GM19240 (cell line): ENCODE data around the gene ANKH.
A peak's percentile ranks its signal among the peaks of the same experiment; 100 is the strongest.

Experiments used
- DNase-seq: peaks from one replicate; pipeline ENCODE4 v3.0.0; 2011; ENCODE audit warnings: low spot score; ENCODE audit not compliant: insufficient read length

The ANKH gene

DNA sequence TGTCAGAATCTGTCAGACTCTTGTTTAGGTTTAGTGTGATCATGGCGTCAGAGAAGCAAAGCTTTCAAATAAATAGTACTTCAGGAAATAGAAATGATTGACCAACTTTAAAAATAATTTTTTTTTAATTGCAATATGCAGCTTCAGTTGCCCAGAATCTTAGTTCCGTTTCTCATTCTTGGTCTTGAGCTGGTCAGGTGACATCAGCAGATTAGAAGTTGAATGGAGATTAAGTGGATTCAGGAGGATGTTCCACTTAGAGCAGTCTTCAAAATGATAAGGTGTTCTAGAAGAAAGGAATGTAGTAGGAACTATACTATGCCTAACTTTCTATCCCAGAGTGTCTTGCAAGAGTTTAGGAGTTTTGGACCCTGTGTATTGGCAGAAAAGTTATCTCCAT is 176.4 kb downstream of the ANKH start:
- no peak for DNase-seq

DNA sequence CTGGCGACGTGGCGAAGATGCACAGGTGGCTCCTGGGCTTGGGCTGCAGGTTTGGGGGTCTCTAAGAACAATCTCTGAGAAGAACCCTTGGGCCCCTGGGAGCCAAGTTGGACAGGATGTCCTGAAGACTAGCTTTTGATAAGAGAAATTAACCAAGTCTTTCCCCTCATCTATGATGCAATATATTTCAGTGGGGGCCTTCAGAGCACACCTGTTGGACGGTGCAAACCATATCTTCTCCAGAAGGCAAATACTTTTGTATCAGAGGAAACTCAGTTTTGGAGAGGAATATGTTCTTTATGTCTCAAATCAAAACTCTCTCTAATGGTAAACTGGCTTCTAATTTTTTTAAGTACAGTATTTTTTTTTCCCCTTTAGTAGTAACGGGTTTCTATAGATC is 178.5 kb downstream of the ANKH start:
- DNase-seq: no peak

DNA sequence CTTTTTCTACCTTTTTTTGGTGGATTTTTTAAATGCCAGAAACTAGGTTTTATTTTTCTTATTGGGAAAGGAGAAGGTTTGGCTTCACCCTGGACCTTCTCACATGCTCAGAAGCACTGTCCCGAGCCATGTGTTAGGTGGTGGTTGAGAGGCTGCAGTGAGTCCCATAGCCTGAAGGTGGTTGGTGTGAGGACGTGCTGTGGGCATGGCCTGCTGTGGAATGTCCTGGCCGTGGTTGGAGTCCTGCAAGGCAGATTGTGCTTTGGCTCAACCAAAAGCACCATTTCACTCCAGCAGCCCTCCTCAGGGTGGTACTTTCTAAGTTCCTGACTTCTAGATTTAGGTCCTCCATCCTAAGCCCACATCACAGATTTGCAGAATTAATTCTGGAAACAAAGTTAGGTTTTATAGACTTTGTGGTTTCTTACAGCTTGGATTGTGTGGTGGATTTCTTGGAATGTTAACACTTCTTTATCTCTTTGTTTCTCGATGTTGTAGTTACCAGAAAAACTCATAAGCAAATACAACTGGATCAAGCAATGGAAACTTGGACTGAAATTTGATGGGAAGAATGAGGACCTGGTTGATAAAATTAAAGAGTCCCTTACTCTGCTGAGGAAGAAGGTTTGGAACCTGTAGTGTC is 184.4 kb downstream of the ANKH start:
- no peak for DNase-seq

DNA sequence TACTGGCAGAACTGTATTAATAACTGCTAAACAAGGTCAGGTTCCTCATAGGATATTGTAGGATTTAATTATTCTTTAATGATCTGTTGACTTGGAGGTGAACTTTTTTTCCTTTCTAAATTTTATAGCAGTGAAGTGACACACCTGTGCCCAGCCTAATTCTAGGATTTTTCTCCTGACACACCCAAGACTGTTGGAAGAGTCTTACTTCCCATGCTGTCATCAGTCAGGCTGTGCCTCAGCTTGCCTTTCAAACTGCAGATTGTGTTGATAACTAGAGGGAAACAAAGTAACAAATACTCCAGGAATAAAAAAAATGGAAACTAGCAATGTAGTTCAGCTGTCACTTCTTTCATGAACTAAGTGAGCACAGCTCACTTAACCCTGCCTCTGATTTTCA is 185.1 kb downstream of the ANKH start:
- DNase-seq: no peak

DNA sequence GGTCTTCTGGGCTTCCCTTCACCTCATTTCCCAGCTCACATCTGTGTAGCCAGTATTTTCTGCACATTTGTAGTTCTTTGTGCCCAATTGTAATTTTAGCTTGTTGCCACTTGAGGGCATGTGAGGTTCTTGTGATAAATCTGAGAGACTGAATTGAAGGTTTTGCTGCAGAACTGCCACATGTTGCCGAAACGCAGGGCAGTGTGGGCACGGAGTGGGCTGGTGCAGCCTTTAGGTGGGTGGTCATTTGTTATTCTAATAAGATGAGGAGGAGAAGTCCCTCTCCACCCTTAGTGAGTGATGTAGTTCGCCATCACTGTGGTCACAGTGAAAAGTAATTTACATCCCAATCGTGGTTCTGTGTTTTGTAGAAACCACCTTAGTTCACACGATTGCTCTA is 185.8 kb downstream of the ANKH start:
- DNase-seq: peak; percentile 38

DNA sequence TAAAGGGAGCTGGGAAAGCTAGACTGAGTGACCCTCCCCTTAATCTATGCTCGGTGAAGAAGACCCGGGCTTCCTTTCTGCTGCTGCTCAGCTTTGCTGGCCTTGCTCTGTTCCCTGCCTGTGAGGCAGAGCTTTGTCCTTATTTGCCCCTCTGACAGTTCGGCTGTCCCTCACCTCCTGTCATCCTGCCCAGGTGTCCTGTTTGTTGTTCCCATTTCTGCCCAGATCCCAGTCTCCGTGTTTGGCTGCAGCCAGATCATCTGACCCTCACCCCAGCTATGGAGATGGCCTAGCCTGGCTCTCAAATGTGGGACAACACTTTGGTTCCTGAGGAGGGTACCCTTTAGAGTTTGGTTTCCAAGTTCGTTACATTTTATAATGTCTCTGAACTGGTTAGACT is 186.8 kb downstream of the ANKH start:
- DNase-seq: no peak

DNA sequence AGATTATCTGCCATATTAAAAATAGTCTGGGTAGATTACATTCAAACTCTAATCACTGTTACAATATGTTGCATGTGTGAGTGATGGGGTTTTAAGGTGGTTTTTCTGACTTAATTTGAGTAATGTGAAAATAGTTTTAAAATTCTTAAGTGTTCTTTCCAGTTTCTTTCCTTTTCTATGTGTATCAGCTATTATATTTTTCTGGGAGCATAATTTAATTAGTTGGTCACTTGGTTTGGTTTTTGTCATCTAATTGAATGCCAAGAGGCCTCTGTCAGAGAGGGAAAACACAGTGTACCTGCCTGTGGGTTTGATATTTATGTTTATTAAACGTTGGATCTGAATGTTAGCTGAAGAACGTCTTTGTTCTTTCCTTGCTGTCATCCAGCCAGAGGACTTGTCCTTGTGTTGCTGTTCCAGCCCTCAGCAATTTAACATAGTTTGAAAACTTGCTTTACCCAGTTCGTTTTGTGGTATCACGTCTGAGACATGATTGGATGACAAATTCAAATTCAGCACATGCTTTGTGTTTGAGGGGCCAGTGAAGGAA is 187.6 kb downstream of the ANKH start:
- DNase-seq: no peak

DNA sequence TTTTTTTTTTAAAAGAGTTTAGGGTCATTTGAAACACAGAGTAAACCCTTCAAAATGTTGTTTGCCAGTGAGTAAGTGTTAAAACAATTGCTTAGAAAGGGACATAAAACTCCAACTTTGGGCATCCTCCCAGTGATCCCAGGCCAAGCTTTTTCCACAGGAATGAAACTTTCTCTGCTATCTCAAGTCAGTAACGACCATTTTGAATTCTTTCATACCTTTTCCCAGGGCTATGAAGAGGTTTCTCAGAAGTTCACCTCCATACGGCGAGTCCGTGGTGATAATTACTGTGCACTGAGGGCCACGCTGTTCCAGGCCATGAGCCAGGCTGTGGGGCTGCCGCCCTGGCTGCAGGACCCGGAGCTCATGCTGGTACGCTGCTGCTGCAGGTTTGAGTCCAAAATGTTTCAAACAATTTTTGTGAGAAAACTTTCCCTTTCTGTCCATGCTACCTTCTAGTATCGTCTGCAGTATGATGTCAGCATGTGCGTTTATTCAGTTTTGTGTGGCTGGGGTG is 190.3 kb downstream of the ANKH start:
- DNase-seq: no peak

DNA sequence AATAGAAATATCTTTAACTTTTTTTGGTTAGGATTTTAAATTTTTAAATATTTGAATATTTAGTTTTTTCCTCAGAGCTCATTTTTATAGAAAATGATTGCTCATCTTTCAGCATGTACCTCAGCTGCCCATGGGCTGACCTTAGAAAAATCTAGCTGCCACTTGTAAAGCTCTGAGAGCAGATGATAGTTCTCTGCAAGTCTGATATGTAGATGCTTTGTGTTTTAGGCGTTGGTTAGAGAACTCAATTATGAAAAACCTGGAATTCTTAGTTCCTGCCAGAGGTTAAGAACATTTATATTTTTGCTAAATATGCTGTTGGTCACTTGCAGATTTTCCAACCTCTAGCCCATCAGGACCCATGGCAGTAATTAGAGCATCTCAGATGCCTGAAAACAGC is 192.0 kb downstream of the ANKH start:
- DNase-seq: no peak

DNA sequence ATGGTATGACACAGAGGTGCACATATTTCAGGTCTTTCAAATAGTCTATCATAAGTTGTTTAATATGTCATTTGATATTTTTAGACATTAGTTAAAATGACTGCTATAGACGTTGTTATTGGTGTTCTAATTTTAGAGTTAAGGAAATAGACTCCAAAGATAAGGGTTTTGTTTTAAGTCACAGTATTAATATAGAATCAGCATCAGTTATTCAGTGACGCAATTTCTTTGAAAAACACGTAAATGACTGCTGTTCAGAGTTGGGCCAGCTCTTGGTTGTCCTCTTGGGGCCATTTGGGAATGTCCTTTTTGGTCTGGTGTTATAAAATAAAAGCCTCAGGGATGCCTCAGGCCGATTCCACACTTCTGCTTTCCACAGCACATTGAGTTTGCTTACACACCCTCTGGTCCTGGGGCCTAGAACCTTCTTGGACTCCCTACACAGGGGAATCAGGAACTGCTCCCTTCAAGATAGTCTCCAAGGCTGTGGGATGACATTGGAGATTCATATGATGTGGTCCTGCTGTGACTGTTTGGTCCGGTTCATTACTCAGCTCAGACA is 192.7 kb downstream of the ANKH start:
- no peak for DNase-seq

DNA sequence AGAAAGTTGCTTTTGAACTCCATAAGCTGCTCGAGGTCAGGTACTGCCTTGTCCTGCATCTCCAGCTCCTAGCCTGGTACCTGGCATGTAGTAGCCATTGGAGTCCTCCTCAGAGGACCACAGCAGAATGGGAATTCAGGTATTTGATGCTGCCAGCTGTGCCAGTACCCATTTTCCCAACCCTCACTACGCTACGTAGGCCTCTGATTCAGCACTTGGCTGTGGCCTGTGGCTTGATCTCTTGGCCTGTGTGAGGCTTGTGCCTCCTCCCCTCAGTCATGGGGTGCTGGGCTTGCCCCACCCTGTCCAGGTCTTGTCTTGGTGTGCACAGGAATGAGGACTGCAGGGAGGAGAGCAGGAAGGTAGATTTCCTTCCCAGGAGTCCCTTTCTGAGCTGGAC is 195.3 kb downstream of the ANKH start:
- DNase-seq: no peak

DNA sequence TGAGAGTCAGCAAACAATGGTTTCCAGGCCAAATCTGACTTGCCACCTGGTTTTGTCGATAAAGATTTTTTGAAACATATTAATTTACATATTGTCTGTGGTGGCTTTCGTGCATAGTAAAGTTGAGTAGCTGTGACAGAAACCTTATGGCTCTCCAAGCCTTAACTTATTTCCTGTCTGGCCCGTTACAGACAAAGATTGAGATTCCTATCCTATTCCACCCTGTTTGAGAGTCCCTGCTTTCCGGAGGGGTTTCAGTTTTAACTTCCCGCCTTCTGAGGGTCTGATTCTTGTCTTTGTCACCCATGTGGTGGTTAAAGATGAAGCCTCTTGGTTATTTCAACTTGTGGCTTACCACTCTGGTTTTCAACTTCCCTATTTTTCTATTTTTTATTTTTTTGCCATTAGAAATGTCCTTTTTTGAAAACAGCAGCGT is 195.7 kb downstream of the ANKH start:
- DNase-seq: no peak

DNA sequence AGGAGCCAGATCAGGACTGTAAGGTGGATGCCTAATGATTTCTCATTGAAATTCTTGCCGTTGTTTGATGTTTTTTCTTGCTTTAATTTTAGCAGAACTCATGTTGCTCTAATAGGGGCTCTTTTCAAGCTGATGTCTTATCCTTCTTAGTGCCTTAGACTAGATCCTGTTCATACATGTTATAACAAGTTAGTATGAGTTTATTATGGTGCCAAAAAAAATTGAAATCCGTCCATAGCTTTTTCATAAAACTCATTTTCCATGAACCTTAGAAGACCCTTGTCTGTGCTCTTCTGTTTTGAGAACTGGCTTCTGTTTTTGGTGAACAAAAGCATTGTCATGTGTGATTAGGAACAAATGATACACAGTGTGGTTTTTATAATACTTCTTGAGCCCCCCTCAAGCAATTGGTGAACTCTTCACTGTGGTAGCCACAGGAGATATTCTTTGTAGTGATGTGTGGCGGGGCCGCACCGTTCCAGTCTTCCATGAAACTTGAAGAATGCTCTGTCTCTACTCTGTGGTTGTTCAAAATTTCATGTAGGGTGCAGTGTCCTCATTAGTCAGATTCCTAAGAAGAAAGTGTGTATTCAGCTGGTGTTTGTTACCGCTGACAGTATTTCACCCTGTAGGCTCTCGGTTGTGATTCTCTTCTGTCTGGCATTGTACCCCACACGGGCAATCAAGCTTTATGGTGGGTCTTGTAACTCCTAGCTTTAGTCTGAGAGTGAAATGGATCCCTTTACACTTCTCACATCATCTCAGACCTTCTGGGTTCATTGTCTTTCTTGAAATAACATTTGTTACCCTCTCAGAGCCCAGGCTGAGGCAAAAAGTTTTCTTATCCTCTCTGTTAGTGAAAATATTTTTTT is 196.4 kb downstream of the ANKH start:
- no peak for DNase-seq

DNA sequence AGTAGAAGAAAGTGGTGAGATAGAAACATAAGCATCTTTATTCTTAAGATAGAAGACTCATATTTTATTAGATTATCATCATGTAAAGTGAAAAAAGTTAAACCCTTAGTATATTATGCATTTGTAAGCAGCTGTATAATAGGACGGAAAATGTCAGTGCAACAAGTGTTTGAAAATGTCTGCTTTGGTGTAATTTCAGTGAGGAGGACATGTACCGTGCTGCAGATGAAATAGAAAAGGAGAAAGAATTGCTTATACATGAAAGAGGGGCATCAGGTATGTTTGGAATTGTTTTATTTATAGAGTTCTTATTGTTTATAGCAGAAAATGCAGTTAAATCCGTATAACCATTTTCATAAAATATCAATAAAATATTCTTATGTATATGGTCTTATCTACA is 198.1 kb downstream of the ANKH start:
- DNase-seq: no peak

DNA sequence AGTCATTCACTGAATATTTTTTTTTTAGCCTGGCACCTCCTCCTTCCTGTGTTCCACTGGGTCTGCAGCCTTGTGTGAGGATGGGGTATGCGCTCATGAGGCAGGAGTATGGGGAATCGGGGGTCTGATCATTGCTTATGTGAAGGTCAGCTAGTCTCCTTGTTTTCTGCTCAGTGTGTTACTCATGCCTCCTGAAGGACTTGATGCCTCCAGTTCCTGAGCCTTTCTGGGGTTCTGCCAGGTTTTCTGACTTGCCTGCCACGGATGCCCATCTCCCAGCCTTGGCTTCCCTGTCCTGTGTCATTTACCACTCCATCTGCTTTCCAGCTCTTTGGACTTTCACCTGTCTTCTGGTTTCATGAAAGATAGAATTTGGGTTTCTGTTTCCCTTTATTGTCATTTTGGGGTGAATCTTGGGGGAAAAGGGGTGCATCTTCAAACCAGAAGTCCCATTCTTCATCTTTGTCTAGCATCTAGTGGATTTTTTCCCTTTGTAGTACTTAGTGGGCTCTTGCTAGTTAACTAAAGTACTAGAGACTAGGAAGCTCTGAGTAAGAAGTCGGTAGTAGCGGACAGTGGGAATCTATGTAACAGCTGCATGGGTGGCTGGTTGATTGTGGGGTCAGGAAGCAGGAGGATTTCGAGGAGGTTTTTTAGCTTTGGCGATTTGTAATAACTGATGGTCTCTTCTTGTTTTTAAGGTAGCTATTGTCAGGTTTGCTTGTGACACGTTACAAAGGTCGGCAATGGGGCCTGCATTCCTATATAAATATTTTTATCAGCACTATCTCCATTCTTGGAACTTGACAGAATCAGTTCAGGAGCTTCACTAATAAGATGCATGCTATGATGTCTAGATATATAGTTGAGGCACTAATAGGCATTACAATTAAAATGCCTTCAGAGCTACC is 198.8 kb downstream of the ANKH start:
- DNase-seq: no peak

DNA sequence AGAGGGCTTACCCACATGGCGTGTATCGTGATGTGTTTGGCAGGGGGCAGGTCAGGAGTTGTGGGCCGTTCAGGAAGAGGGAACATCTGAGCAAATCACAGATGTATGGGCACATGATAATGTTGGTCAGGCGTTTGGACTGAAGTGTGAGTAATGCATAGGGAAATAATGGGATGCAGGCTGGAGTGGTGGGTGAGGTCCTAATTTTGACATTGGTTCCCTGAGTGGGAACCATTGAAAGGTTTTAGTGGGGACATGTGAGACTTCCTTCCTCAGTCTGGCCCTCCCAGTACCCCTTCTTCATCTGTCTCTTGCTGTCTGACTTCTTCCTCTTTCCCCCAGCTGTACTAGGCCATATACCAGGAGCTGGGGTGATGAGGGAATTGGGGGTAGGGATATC is 199.5 kb downstream of the ANKH start:
- no peak for DNase-seq

DNA sequence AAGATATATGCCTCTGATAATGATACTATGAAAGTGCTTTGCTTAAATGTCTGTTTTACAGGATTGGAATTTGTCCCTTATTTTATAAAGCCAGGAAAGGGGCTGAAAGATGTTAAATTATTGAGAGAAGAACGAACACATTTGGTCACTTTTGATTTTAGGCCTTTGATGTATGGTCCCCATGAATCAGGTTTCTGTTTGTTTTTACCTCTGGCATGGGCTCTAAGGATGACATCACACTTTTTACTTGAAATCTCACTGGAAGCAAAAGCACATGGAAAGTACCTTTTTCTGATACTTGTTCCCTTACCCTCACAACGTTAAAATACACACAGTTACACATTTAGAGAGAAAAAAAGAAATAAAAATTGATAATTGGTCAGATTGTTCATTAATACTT is 200.2 kb downstream of the ANKH start:
- DNase-seq: no peak

DNA sequence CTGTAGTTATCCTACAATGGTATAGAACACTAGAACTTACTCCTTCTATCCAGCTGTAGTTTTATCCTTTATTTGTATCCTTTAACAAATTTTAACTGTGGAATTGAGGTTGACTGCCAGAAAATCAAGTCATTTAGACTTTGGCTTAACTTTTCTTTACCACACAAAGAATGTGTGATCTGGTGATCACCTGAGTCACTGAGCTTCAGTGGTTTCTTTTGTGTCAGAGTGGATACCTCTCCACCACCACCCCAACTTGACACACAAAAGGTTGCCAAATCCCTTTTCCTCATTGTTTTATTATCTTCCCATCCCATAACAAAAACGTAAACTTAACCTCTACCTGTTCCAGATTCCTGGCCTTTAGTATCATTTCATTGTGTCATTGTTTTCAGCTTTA is 201.6 kb downstream of the ANKH start:
- no peak for DNase-seq

DNA sequence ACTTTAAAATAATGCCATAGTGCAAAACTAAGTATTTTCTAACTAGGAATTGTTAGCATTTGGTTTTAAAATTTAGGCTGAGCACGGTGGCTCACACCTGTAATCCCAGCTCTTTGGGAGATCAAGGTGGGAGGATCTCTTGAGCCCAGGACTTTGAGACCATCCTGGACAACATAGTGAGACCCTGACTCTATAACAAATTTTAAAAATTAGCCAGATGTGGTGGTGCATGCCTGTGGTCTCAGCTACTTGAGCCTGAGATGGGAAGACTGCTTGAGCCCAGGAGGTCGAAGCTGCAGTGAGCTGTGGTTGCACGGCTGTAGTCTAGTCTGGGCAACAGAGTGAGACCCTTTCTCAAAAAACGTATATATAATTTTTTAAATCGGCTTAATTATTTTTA is 202.2 kb downstream of the ANKH start:
- DNase-seq: no peak

DNA sequence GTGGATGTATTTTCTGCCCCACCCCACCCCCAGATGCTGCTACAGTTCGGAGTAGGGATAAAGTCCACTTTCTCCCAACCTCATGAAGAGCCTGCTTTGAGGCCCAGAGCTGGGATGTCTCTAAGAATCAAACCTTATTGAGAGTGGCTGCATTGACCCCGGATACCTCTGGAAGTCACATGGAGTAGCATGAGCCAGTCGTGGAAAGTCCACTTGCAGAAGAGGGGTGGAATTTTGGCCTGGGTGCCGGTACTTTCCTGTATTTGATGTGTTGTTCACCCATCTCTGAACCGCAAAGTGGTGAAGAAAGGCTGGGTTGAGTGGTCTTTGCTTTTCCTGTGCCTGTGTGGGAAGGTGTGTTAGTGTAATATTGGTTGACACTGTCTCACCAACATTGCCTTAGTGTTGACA is 203.4 kb downstream of the ANKH start:
- DNase-seq: no peak

DNA sequence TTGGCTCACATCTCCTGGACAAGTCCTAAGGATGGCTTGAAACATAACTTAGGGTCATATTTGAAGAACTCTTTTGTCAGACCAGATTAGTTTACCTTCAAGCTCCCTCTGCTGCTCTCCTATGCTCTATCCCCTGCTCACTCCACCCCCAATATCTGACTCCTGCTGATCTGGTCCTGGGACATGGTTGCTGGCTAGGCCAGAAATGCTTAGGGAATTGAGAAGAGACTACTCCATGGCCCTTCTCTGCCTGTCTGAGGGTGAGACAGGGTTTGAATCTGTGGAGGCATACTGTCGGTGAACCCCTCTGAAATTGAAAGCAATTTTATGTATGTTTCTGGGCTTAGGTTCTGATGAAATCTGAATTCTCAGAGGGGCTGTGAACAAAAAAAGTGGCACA is 203.8 kb downstream of the ANKH start:
- DNase-seq: no peak
